Nephron (organoid): ENCODE data around the gene LHCGR.
A peak's percentile ranks its signal among the peaks of the same experiment; 100 is the strongest.

ENCODE experiments used
- H3K27ac Mint-ChIP-seq, 3 experiments: 2 replicates each; pipeline ENCODE4 v1.8.0; 2020; ENCODE audit warnings: mixed read lengths in 3 of 3, mild to moderate bottlenecking in 2 of 3, moderate library complexity in 1 of 3
- H3K27me3 Mint-ChIP-seq: 2 replicates; pipeline ENCODE4 v1.8.0; 2021; ENCODE audit warnings: low read depth, mild to moderate bottlenecking, moderate library complexity, mixed read lengths
- H3K36me3 Mint-ChIP-seq: 2 replicates; pipeline ENCODE4 v1.8.0; 2020; ENCODE audit warnings: low read depth, mixed read lengths
- H3K4me1 Mint-ChIP-seq: 2 replicates; pipeline ENCODE4 v1.8.0; 2020; ENCODE audit warnings: mixed read lengths
- H3K4me3 Mint-ChIP-seq, 3 experiments: 2 replicates each; pipeline ENCODE4 v1.8.0; 2020; ENCODE audit warnings: mild to moderate bottlenecking in 3 of 3, mixed read lengths in 3 of 3, moderate library complexity in 2 of 3
- H3K9me3 Mint-ChIP-seq: 2 replicates; pipeline ENCODE4 v1.8.0; 2020; ENCODE audit warnings: mixed read lengths
- TF ChIP-seq, protein P1 (sequence below), 3 experiments: fragments of 200-600 bp; sonication (generic); IDR thresholded peaks; one replicate each; pipeline ENCODE4 v1.5.0; 2021; ENCODE audit warnings: antibody characterized with exemption in 3 of 3; ENCODE audit not compliant: unreplicated experiment in 3 of 3

LHCGR gene

GRCh38 chr2:48651158-48651790, 104.2 kb downstream of the LHCGR start:
- H3K27me3 Mint-ChIP-seq: no peaks in the 10 kb centered on the region
- peak overlapping the region in 1 of 3 experiments; percentile 29 for H3K27ac Mint-ChIP-seq
- H3K4me1 Mint-ChIP-seq: peaks cover 6% of the 10 kb centered on the region
- H3K4me3 Mint-ChIP-seq: no peak overlapping the region
- H3K36me3 Mint-ChIP-seq: no peaks in the 10 kb centered on the region
- no peaks in the 10 kb centered on the region for H3K9me3 Mint-ChIP-seq
- TF ChIP-seq, protein P1, sequence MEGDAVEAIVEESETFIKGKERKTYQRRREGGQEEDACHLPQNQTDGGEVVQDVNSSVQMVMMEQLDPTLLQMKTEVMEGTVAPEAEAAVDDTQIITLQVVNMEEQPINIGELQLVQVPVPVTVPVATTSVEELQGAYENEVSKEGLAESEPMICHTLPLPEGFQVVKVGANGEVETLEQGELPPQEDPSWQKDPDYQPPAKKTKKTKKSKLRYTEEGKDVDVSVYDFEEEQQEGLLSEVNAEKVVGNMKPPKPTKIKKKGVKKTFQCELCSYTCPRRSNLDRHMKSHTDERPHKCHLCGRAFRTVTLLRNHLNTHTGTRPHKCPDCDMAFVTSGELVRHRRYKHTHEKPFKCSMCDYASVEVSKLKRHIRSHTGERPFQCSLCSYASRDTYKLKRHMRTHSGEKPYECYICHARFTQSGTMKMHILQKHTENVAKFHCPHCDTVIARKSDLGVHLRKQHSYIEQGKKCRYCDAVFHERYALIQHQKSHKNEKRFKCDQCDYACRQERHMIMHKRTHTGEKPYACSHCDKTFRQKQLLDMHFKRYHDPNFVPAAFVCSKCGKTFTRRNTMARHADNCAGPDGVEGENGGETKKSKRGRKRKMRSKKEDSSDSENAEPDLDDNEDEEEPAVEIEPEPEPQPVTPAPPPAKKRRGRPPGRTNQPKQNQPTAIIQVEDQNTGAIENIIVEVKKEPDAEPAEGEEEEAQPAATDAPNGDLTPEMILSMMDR (IDR thresholded peaks at IDR 0.05; ENCODE audit: unreplicated experiment in 3 of 3): no peak

GRCh38 chr2:48638261-48638660, 117.3 kb downstream of the LHCGR start:
- Mint-ChIP-seq H3K9me3 (peaks cover 22% of the 10 kb centered on the region), H3K4me1 (no peaks in the 10 kb centered on the region), H3K27me3 (no peaks in the 10 kb centered on the region), H3K4me3 (no peak overlapping the region), H3K27ac (no peak overlapping the region), H3K36me3 (peaks cover 4% of the 10 kb centered on the region)
- TF ChIP-seq, protein P1 (IDR thresholded peaks at IDR 0.05; ENCODE audit: unreplicated experiment in 3 of 3): no peak
